Endothelial cell of umbilical vein (primary cell): ENCODE measurements around the gene TOX2. TPM values are rescaled to one million over a fixed set of nuclear protein-coding genes. Genes with fewer than 3 reads are reported as not detected.

Experiments used
- BruUV-seq: library from RNA; stranded (reverse); fragments of 400-500 nt; replicated peaks from 2 replicates; lab custom pipeline; 2021; lab: Mats Ljungman, UMichigan
- CTCF ChIA-PET: fragments of 300-600, 350-600 bp; sonication (Branson Sonifier 250); formaldehyde crosslinking; loops from one replicate; lab custom pipeline; 2021; ENCODE audit warnings: antibody characterized with exemption, inconsistent platforms; lab: Charles Lee
- POLR2A ChIA-PET: fragments of 300-600, 350-600 bp; sonication (Branson Sonifier 250); formaldehyde crosslinking; loops from one replicate; lab custom pipeline; 2021; ENCODE audit warnings: antibody characterized with exemption, inconsistent platforms; lab: Charles Lee
- DNase-seq: peaks from one replicate; pipeline ENCODE4 v3.0.0-alpha.2; 2011; ENCODE audit warnings: low read depth, low spot score
- FAIRE-seq: peaks from 2 replicates; lab custom pipeline; 2011; peaks lifted over from hg19 to GRCh38; lab: Jason Lieb, UNC
- H2AFZ ChIP-seq: 2 replicates; pipeline ENCODE4 v1.6.0; 2012; ENCODE audit warnings: low read depth, low read length, control low read depth, inconsistent platforms
- H3K27ac ChIP-seq: 2 replicates; pipeline ENCODE4 v1.5.1; 2011; ENCODE audit warnings: low read depth, mild to moderate bottlenecking, control low read depth, low read length, moderate library complexity; ENCODE audit not compliant: insufficient read depth
- H3K27me3 ChIP-seq, 2 experiments: 2 replicates each; pipeline versions ENCODE4 v1.6.0 to v1.6.1; 2011; ENCODE audit warnings: low read length in 2 of 2, mixed read lengths in 1 of 2; ENCODE audit not compliant: control insufficient read depth in 2 of 2, insufficient read depth in 2 of 2
- H3K36me3 ChIP-seq, 2 experiments: 2 replicates in 1 of 2; 3 replicates in 1 of 2; pipeline ENCODE4 v1.5.1; 2011; ENCODE audit warnings: low read length in 2 of 2, mild to moderate bottlenecking in 1 of 2, moderate library complexity in 1 of 2; ENCODE audit not compliant: control insufficient read depth in 2 of 2, insufficient read depth in 2 of 2; ENCODE audit errors: extremely low read depth in 1 of 2
- H3K4me1 ChIP-seq: 3 replicates; pipeline ENCODE4 v1.5.1; 2011; ENCODE audit warnings: mild to moderate bottlenecking, low read length; ENCODE audit not compliant: control insufficient read depth, insufficient read depth; ENCODE audit errors: extremely low read depth
- H3K4me2 ChIP-seq: 2 replicates; pipeline ENCODE4 v1.6.1; 2011; ENCODE audit warnings: low read length, control low read depth, mixed read lengths; ENCODE audit not compliant: insufficient read depth
- H3K4me3 ChIP-seq, 3 experiments: fragments of 200-600 bp in 1 of 3; sonication (generic), shearing (Covaris generic) in 1 of 3; replicated peaks in 1 of 3; 2 replicates each; pipeline ENCODE4 v1.5.1; 2011 to 2016; ENCODE audit warnings: control low read depth in 3 of 3, low read length in 3 of 3, mild to moderate bottlenecking in 2 of 3, inconsistent platforms in 1 of 3, low read depth in 1 of 3, moderate library complexity in 1 of 3; ENCODE audit not compliant: insufficient read depth in 1 of 3
- H3K79me2 ChIP-seq: 2 replicates; pipeline ENCODE4 v1.6.0; 2012; ENCODE audit warnings: low read length, inconsistent platforms; ENCODE audit not compliant: control insufficient read depth, insufficient read depth
- H3K9ac ChIP-seq: replicated peaks from 2 replicates; pipeline ENCODE3; 2011; ENCODE audit warnings: low read length, control low read depth; ENCODE audit not compliant: insufficient read depth; ENCODE audit errors: extremely low read depth
- H3K9me1 ChIP-seq: replicated peaks from 3 replicates; pipeline ENCODE4 v1.6.0; 2011; ENCODE audit warnings: mild to moderate bottlenecking, low read length; ENCODE audit not compliant: control insufficient read depth, insufficient read depth; ENCODE audit errors: extremely low read depth
- H3K9me3 ChIP-seq: replicated peaks from 2 replicates; pipeline ENCODE4 v1.5.1; 2012; ENCODE audit warnings: low read length, inconsistent platforms; ENCODE audit not compliant: control insufficient read depth, insufficient read depth
- H4K20me1 ChIP-seq: replicated peaks from 2 replicates; pipeline ENCODE3; 2011; ENCODE audit warnings: mild to moderate bottlenecking, low read length; ENCODE audit not compliant: control insufficient read depth, insufficient read depth; ENCODE audit errors: extremely low read depth
- CTCF ChIP-seq, 2 donors: IDR thresholded peaks; 1 replicate in 1 of 2; 2 replicates in 1 of 2; pipeline ENCODE4 v1.5.1; 2011; ENCODE audit warnings: low read length in 2 of 2, mild to moderate bottlenecking in 2 of 2, moderate library complexity in 2 of 2, control low read depth in 1 of 2, inconsistent platforms in 1 of 2, low read depth in 1 of 2; ENCODE audit not compliant: insufficient read depth in 1 of 2; ENCODE audit errors: extremely low read depth in 1 of 2
- EZH2 ChIP-seq: IDR thresholded peaks from 2 replicates; pipeline ENCODE4 v1.6.1; 2012; ENCODE audit warnings: borderline replicate concordance, low read depth, mild to moderate bottlenecking, moderate library complexity, low read length, inconsistent platforms; ENCODE audit not compliant: severe bottlenecking
- FOS ChIP-seq: IDR thresholded peaks from 2 replicates; pipeline ENCODE4 v1.6.1; 2011; ENCODE audit warnings: mild to moderate bottlenecking, low read length, moderate library complexity, borderline replicate concordance; ENCODE audit not compliant: insufficient read depth
- GATA2 ChIP-seq: IDR thresholded peaks from 2 replicates; pipeline ENCODE4 v1.7.0; 2011; ENCODE audit warnings: low read depth, mild to moderate bottlenecking, moderate library complexity, mixed read lengths, low read length; ENCODE audit not compliant: insufficient read length, insufficient read depth
- JUN ChIP-seq: IDR thresholded peaks from 2 replicates; pipeline ENCODE4 v1.6.1; 2011; ENCODE audit warnings: borderline replicate concordance, low read depth; ENCODE audit not compliant: insufficient read length, insufficient read depth
- MAX ChIP-seq: IDR thresholded peaks from 2 replicates; pipeline ENCODE4 v1.6.1; 2011; ENCODE audit not compliant: insufficient read depth, insufficient read length
- MYC ChIP-seq: IDR thresholded peaks from one replicate; pipeline ENCODE4 v1.6.1; 2011; ENCODE audit warnings: mild to moderate bottlenecking, low read depth, low read length
- POLR2A ChIP-seq: IDR thresholded peaks from 2 replicates; pipeline ENCODE4 v1.6.1; 2012; ENCODE audit warnings: low read depth, mild to moderate bottlenecking, control low read depth, low read length
- POLR2AphosphoS5 ChIP-seq: IDR thresholded peaks from 2 replicates; pipeline ENCODE4 v1.6.1; 2012; ENCODE audit warnings: low read depth, mild to moderate bottlenecking, control low read depth, low read length, moderate library complexity; ENCODE audit not compliant: insufficient read depth
- dilution Hi-C: fragments of 300-500 bp; cut with MboI; formaldehyde crosslinking; loops from one replicate; pipeline ENCODE4 v1.15.0; 2019; ENCODE audit warnings: low sequenced_read_pairs; ENCODE audit not compliant: extremely low pct_ligation_motif_present
- intact Hi-C: fragments of 100-400 bp; cut with micrococcal nuclease; formaldehyde crosslinking; loops from one replicate; pipeline ENCODE4 v1.10.0; 2022
- polyA plus RNA-seq, 4 experiments: library from polyadenylated mRNA; depleted of rRNA in 3 of 4; stranded (reverse) in 3 of 4; unstranded in 1 of 4; fragments of >200 nt; gene quantifications; 2 replicates each; pipeline versions ENCODE4 v1.2.1 to v1.2.3, GENCODE V29; 2011 to 2012; ENCODE audit warnings: missing spikeins in 1 of 4
- total RNA-seq: library from RNA; stranded (reverse); gene quantifications from 2 replicates; pipeline ENCODE4 v1.2.3, GENCODE V29; 2021

Gene TOX2
- total and polyA plus RNA-seq, 2 donors (not counting 3 experiments of a cell fraction or from before 2014, with no cell fraction given) = 7.0 to 18.6 TPM

GRCh38 chr20:43945391-43946205, 30.9 kb downstream of the TOX2 start:
- no peak for DNase-seq
- Histone ChIP-seq H4K20me1 (no peaks in the 10 kb centered on the region), H3K4me3 (no peak overlapping the region), H2AFZ (no peak overlapping the region), H3K9me3 (no peaks in the 10 kb centered on the region), H3K9me1 (no peaks in the 10 kb centered on the region), H3K27me3 (no peaks in the 10 kb centered on the region), H3K79me2 (no peaks in the 10 kb centered on the region), H3K36me3 (no peaks in the 10 kb centered on the region), H3K4me2 (no peak overlapping the region), H3K4me1 (peaks cover 29% of the 10 kb centered on the region), H3K27ac (no peak overlapping the region), H3K9ac (no peak overlapping the region)
- FAIRE-seq = no peak
- no peak for TF ChIP-seq JUN
- TF ChIP-seq MAX = no peak
- TF ChIP-seq GATA2 = no peak
- ChIA-PET POLR2A (no interaction called here), CTCF (no interaction called here)
- dilution Hi-C loops = no loop called here
- intact Hi-C loops = no loop called here
- no TSS peak for BruUV-seq

- BruUV-seq = no TSS peak
- POLR2A ChIA-PET = no interaction called here
- no peaks in the 10 kb centered on the region for H4K20me1 ChIP-seq
- DNase-seq (no peak), FAIRE-seq (no peak)
- H2AFZ ChIP-seq = no peak overlapping the region
- intact Hi-C loops = no loop called here
- H3K79me2 ChIP-seq = no peaks in the 10 kb centered on the region
- no peaks in the 10 kb centered on the region for H3K9me3 ChIP-seq
- H3K27me3 ChIP-seq = no peaks in the 10 kb centered on the region
- dilution Hi-C loops = no loop called here
- no peak overlapping the region for H3K4me3 ChIP-seq
- TF ChIP-seq CTCF (IDR thresholded peaks at IDR 0.05; ENCODE audit: extremely low read depth in 1 of 2, insufficient read depth in 1 of 2, low read depth in 1 of 2, low read length in 2 of 2) (no peak), EZH2 (no peak), MYC (no peak), FOS (no peak), POLR2A (no peak), GATA2 (no peak), POLR2AphosphoS5 (no peak), MAX (no peak), JUN (no peak)
- no peak overlapping the region for H3K9ac ChIP-seq
- no peak overlapping the region for H3K4me2 ChIP-seq
- peaks cover 24% of the 10 kb centered on the region for H3K4me1 ChIP-seq
- H3K9me1 ChIP-seq = no peaks in the 10 kb centered on the region
- no peaks in the 10 kb centered on the region for H3K36me3 ChIP-seq
- no peak overlapping the region for H3K27ac ChIP-seq
- CTCF ChIA-PET = no interaction called here
These were observed 31.5 kb downstream of the TOX2 start for GRCh38 chr20:43946206-43946491.
